ENCODE data around the gene DDC.

Gene DDC, protein sequence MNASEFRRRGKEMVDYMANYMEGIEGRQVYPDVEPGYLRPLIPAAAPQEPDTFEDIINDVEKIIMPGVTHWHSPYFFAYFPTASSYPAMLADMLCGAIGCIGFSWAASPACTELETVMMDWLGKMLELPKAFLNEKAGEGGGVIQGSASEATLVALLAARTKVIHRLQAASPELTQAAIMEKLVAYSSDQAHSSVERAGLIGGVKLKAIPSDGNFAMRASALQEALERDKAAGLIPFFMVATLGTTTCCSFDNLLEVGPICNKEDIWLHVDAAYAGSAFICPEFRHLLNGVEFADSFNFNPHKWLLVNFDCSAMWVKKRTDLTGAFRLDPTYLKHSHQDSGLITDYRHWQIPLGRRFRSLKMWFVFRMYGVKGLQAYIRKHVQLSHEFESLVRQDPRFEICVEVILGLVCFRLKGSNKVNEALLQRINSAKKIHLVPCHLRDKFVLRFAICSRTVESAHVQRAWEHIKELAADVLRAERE

DNA sequence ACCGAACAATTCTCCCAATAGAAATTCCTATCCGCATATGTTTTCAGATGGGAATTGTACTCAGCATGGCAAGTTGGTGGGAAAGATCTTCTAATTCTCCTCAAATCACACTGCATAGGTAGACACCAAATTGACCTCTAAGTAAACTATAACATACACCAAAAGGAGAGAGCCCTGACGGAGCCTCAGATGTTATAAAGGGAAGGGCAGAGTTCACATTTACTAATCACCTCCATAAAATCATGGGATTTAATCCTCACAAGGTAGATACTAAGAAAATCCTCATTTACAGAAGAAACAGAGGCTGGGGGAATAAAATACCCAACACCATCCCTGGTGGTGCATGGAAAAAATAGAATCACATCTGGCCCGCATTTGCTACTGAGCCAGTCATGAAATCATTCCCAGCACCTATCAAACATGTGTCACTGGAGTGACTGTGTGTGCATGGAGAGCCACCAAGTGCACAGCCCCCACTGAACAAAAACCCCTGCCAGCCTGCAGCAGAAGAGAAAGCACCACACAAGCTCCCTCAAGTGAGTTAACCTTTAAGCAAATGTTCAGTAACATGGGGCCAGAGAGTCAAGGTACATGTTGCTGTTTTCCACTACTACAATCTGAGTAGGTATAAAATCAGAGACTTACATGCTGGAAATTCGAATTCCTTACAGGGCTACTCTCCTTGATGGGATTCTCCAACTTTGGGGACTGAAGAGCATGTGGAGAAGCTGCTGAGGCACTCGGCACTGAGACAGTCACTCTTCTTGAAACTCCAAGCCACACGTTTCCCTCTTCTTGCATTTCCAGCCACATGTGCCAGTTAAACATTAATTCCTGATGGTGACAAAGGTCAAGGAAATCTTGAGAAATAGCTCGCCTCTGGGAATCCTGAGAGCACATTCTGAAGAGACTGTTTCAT, at the start of gene DDC:
Gene DDC, minus strand, starts transcription at position 766 of the 919 bp plus-strand sequence. CDS start 21,320 bp downstream, outside the sequence.
- DNase-seq (ENCODE audit: low spot score): no peak

DNA sequence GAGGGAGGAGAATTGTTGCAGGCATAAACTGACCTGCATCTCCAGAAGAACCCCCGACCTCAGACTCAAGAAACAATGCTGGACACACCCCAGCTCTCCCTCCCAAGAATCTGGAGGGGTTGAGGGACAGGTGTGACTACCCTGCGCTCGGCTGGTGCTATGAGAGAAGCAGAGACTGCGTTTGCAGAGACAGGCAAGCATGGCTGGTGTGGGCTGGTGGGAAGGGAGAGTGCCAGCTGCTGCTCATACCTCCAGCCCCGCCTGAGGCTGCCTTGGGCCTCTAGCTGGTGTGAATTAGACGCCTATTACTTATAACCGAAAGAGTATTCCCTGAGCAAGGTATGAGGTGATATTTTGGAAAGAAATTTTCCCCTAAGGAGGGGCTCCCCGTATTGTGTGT, 48.3 kb upstream of the DDC start:
- no peak for DNase-seq (ENCODE audit: low spot score)

DNA sequence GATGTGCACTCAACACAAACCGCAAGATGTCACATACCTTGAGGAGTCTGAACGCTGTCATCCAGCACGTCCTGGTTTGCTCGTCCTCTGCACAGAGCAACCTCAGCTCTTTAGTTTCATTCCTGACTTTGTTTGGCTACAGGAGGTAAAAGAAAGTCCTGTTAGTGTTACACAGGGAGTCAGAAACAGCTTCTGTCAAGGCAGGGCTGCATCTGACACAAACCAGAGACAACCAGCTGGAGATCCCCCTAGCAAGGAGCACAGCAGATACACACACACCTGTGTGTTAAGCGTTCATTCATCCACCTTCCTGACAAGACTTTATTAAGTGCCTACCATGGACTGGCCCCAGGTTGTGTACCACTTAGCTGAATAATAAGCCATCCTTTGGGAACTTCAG, 47.5 kb upstream of the DDC start:
- no peak for DNase-seq (ENCODE audit: low spot score)

DNA sequence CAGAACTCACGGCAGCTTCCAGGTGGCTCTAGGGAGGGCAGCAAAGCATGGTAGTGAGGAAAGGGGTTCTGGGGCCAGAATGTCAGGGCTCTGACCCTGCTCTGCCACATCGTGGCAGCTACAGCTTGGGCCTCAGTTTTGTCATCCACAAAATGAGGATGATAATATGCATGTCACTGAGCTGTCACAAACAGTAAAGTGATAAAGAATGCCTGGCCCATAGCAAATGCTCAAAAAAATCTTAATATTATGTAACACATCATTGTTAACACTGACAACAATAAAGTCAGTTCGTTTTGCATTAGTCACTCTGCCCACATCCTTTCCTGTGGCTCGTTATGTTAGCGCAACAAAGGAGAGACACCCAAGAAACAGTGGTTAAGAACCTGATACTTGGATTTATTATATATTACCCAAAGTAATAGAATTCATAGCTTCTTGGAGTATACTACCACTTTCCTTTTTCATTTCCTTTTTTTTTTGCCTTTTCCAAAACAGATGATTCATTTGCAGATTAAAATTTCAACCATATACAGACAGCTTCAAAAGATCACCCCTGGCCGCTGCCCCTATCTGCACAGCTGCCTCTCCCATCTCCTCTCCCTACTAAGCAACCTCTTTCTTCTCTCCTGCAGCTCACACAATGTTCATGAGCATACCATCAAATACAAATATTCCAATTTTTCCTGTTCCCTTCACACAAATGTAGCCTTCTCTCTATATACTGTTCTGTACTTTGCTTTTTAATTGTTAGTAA, 45.5 kb upstream of the DDC start:
- DNase-seq (ENCODE audit: low spot score): no peak

DNA sequence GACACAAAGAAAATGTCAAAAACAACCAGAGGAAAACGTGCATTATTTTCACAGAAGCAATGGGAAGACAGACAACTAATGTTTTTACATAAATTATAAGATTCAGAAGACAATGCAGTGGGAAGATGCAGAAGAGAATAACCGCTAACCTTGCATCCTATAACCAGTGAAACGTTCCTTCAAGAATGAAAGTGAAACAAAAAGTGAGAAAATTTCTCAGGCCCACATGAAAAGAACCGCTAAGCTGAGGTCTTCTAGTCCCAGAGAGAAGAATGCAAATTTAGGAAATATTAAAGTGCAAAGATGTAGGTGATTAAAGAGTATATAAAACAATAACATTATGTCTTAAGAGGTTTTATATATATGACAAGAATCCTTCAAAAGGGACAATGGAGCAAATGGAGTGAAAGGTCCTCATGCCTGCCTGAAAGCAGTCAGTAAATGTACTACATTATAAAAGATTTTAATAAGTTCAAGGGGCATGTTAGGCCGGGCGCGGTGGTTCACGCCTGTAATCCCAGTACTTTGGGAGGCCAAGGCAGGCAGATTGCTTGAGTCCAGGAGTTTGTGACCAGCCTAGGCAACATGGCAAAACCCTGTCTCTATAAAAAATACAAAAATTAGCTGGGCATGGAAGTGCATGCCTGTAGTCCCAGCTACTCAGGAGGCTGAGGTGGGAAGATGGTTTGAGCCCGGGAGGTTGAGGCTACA, 43.1 kb upstream of the DDC start:
- no peak for DNase-seq (ENCODE audit: low spot score)

DNA sequence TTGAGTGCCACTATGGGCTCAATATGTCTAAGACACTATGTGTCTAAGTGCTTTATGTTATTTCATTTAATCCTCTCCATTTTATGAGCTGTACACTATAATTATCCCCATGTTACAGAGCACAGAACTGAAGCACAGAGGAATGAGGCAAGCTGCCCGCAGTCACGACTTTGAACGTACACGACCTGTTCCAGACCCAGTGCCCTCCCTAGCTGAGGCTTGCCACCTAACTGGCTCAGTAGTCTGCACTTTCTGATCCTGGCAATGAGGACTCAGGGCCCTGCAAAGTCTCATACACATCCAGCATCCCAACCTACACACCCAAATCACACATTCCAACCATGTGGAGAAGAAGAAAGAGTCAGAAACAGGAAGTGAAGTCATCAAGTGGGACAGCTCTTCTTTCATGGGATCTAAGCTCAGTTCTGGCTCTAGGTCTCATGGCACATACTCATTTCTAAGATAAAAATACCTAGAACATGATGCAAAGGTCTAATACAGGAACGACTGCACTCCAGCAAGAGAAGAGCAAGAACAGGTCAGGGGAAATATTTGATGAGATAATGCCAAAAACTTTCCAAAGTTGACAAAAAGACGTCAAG, 42.4 kb upstream of the DDC start:
- no peak for DNase-seq (ENCODE audit: low spot score)

DNA sequence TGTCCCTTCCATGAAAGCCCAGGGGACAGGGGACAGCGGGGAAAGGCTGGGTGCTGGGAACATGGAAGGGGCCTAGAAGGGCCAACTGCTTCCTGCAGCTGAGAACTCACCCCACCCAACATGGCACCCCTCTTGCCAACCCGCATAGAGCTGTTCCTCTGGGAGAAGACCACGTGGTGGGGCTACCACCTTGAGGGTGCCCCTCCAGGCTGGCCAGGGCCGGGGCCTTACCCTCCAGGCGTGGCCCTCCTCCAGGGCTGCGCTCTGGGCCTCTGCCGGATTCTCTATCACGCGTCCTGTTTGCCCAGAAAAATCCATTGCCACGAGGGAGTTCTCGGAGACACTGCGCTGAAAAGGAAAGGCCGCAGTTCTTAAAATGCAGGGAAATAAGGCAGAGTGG, 39.9 kb upstream of the DDC start:
- no peak for DNase-seq (ENCODE audit: low spot score)

DNA sequence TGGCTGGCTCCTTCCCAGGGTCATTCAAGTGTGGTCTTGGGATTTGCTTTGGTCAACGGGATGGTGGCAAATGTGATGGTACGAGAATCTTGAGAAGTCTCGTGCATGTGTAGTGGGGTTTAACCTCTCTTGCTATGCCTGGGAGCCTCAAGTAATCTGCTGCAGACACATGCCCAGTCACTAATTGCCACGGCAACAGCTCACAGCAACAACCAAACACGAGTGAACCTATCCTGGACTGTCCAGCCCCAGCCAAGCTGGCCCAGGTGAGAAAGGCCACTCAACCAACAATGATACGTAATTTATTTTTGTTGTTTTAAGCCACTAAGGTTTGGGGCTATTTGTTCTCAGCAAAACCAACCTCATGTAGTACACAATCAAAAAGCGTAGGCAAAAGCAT, 38.1 kb upstream of the DDC start:
- DNase-seq (ENCODE audit: low spot score): no peak

DNA sequence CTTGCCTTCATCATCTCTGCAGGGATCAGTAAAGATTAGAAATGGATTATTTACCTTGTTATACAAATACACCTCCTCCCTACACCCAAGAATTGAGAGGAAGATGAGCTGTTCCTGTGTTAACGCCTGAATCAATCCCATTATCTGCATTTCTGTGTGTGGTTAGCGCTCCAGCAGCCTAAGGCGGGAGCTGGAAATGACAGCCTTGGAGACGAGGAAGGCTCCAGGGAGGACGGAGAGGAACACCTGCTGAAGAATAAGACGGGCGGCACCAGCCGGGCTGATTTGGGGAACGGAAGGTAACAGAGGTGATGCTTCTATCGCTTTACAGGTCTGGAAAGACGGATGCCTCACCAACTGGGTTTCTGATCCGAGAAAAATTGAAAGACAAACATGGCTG, 34.2 kb upstream of the DDC start:
- DNase-seq (ENCODE audit: low spot score): no peak

DNA sequence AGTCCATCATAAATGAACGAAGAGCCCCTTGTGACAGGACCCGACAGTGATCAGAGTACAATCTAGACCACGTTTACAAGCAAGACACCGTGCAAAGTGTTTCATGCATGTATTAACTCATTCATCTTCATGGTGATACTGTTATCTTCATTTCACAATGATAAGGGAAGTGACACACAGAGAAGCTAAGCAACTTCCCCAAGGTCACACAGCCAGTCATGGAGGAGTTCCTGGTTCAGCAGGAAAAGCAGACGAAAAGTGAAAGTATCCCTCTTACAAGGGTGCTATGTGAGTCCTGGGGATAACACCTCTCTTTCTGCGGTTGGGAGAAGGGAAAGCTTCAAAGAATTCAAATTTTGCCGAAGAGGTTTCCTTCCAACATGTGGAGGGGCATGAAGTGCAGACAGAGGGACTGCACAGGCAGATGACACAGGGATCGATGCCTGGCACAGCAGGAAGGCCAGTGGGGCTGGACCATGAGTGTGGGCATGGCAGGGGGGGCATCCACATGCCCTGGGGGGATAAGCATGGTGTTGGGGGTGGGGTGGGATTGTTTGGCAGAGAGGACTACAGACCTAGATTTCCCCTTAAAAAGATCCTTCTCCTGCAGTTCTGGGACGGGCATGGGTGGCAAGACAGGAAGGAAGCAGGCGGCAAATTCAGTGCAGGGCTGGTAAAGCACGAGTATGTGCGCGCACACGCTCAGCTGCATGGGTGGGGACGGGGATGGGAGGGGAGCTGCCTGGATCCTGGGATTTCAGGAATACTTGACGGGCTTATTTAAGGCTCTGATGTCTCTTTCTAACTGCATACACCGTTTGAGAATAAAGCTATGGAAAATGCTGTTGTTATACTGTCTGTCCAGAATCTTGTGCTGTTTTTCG, 33.5 kb upstream of the DDC start:
- DNase-seq (ENCODE audit: low spot score): no peak

DNA sequence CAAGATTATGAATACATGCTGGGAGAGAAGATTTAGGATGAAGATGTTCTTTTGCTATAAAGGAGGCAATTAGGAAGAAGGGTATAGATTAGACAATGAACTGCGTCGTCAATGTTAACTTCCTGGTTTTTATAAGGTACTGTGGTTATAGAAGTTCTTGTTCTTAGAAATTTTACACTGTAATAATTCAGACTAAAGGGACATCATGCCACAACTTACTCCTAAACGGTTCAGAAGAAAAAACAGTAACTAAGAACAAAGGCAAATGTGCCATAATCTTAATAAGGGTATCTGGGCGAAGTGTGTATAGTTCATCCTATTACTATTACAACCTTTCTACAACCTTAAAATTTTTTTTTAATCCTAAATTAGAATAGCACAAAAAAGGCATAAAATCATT, 31.3 kb upstream of the DDC start:
- no peak for DNase-seq (ENCODE audit: low spot score)

DNA sequence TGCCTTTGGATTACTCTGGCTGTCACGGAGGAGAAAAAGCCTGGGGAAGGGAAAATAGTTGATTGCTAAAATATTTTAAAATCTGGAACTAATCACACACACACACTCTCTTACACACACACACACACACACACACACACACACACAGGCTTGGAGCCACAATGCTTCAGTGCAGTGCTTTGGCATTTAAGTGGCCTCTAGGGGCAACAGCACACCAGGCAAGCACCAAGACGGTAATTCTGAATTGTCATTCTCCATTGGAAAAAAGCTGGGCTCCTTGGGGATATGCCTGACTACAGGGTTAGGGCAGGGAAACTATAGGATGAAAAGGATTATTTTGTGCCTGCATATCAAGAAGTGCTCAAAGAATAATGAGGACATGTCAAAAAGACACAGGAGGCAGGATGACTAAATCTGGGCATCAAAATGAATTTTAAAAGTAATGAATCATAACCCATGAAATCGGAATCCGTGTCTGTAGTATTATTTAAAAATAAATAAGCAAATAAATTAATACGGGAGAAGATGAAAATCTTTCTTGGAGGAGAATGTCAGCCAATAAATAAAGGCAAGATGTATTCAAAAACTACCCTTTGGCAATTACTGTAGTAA, 30.4 kb upstream of the DDC start:
- peak; percentile 41 for DNase-seq (ENCODE audit: low spot score)

DNA sequence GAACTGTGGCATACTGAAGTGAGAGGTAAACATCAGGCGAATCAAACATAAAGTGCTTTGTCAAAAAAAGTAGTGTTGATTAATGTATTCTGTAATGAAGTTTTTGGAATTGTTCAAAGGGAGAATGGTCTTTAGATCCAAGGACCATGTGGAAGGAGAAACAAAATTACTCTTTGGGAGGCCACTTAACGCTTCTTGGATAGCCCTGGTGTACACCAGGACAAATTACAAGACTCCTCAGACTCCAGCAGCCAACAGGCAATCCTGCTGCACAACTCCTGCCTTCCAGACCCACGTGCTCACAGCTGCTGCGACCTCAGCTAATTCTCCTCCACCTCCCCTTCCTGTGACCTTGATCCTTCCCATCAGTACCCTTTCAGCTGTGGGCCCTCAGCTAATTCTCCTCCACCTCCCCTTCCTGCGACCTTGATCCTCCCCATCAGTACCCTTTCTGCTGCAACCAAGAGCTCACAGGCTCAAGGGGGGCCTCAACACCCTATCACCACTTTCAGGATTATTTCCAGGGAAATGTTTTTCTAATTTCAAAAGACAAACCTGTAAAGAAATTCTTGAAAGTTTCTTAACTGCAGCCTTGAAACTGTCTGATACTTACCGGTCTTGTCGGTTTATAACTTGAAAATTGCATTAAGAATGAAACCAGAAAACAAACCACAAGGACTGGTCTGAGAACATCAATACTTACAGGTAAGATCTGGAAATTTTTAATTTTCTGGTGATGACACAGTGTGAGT, 29.7 kb upstream of the DDC start:
- DNase-seq (ENCODE audit: low spot score): no peak

DNA sequence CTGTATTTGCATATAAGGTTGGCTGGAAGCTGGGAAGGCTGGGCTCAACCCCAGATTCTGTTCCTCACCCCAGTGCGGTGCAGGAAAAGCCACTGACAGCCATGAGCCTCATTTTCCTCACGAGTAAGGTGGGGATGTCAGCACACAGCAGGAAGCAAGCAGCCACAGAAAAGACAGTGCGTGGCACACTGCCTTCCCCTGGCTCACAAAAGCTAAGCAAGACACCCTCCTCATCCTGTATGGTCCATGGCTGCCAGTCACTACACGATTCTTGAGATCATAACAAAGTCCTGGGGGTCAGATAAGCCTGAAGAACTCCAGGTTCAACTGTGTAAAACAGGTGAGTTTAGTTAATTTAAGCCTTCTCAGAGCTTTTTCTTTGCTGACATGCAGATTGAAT, 28.9 kb upstream of the DDC start:
- DNase-seq (ENCODE audit: low spot score): no peak

DNA sequence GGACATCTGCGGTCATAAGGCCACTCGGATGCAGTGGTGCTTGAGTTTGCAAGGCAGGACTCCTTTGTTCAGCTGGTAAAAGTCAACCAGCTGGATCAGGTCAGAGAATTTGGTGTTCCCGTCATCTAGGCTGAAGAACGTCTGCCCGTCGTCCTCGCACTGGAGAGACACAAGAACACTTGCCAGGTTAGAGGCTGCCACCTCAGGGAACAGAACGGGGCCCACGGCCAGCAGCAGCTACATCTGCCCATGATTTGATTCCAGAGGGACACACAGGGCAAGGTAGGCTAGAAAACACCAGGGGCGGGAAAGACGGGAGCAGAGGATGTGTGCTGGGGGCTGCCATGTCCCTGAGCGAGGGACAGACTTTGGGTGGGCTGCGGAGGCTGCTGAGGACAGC, 27.7 kb upstream of the DDC start:
- no peak for DNase-seq (ENCODE audit: low spot score)

DNA sequence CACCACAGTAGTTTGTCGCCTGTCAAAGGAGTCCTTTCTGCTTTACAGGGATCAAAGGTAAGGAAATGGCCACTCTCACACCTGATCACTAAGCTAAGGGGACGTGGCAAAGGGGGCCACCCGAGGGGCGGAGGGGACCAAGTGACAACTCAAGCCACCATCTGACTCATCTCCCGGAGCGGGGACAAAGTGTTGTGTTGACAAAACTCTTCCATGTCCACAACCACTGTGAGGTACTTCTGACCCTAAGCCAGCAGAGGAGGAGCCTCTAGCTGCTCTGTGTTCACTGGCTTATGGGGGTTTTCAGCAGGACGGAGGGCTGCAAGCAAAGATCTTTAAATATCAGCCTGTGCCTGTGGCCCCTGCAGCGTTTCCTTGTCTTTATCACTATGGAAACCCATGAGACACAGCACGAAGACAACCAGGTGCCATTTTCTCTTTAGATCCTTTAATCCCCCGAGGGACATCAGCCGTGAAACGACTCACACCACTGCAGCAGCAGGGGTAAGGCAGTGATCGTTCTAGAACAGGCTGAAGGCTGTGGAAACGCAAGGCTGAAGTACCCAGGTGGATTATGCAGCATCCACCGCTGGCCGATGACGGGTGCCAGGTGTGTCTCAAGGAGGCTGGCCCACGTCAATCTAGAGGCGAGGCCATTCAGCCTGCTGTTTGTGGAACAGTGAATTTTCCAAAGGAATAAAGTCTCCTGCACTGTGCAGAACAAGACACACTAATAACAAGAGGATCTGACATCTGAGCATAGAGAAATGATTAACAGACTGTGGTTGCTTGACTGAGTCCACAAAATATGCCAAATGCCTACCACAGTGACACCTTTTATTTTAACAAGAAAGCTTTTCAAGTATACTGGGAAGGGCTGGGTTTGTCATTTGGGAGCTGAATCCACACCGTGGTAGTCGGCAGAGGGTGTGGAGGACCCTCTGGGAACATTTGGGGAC, 26.6 kb upstream of the DDC start:
- DNase-seq (ENCODE audit: low spot score): no peak

DNA sequence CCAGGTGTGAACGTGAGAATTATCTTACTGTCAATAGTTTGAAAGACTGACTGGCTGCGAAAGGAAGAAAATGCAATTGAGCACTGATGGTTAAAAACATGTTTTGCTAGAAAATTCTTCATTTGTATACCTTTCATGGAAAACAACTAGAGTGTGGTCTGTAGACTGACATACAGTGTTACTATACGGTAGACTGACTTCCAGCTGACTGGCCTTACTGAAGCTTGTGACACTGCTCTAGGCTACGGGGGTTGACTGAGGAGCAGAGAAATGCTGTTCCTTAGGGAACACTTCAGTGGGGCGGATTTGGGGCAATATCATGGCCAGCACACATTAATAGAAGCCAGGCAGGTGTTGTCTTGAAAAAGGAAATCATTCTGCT, 25.9 kb upstream of the DDC start:
- no peak for DNase-seq (ENCODE audit: low spot score)

DNA sequence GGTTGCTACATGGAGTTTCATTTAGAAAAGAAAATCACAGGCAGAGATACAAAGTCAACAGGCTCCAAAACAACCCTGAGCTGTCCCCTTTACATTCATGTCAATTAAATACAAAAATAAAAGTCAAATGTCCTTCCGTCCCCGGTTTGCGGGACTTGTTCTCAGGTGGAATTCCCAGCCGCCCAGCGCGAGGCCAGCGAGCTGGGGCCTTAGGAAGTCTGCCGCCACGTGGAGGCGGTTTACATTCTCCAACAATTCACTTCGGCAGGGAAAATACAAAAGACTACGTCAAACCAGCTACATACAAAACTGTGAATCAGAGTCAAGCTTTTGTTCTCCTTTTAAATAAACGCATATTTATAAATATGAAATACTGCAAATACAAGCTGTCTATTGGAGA, 25.3 kb upstream of the DDC start:
- DNase-seq (ENCODE audit: low spot score): no peak

Measured in AG08396 (cell line).